ENCODE results near the gene SFXN3.

Gene SFXN3

GRCh38 chr10:101056365-101057151 lies 25.5 kb downstream of the SFXN3 start:
- Histone ChIP-seq H3K27me3 (peaks cover 0 to 12% of the 10 kb centered on the region in 2 donors), H3K9me3 (no peaks in the 10 kb centered on the region), H3K36me3 (no peaks in the 10 kb centered on the region), H3K4me1 (peaks cover 0 to 11% (median 9%) of the 10 kb centered on the region in 4 donors), H3K4me3 (no peak overlapping the region), H3K27ac (no peak overlapping the region)
- no peak for TF ChIP-seq CTCF (IDR thresholded peaks at IDR 0.05)
- DNase-seq: no peak
- intact Hi-C loops (cut with DNase I; ENCODE audit: low total_unique reads): no loop called here

GRCh38 chr10:101060036-101060950 lies 29.3 kb downstream of the SFXN3 start:
- Histone ChIP-seq H3K9me3 (no peaks in the 10 kb centered on the region), H3K27me3 (no peaks in the 10 kb centered on the region), H3K4me1 (peaks cover 5 to 44% (median 32%) of the 10 kb centered on the region in 4 donors), H3K4me3 (peak overlapping the region; percentile 65 to 85), H3K27ac (peak overlapping the region; percentile 95 to 97), H3K36me3 (no peaks in the 10 kb centered on the region)
- intact Hi-C loops (cut with DNase I; ENCODE audit: low total_unique reads): loop anchor here (10.0 kb wide), 1 partner anchor 995 kb away; the partner anchor contains the start of gene ARMH3
- TF ChIP-seq CTCF (IDR thresholded peaks at IDR 0.05): peak; percentile 83 to 85
- peak; percentile 93 to 97 for DNase-seq

- Histone ChIP-seq H3K27me3 (no peaks in the 10 kb centered on the region), H3K9me3 (no peaks in the 10 kb centered on the region), H3K4me3 (peak overlapping the region; percentile 65 to 85), H3K4me1 (peaks cover 5 to 51% (median 38%) of the 10 kb centered on the region in 4 donors), H3K36me3 (no peaks in the 10 kb centered on the region), H3K27ac (peak overlapping the region; percentile 95 to 97)
- DNase-seq: peak; percentile 92 to 98
- no peak for TF ChIP-seq CTCF (IDR thresholded peaks at IDR 0.05)
- intact Hi-C loops (cut with DNase I; ENCODE audit: low total_unique reads): loop anchor here (10.0 kb wide), 1 partner anchor 994 kb away; the partner anchor contains the start of gene ARMH3
These were observed 30.1 kb downstream of the SFXN3 start for GRCh38 chr10:101060951-101061623.

- peaks cover 5 to 57% (median 42%) of the 10 kb centered on the region in 4 donors for H3K4me1 ChIP-seq
- no peaks in the 10 kb centered on the region for H3K36me3 ChIP-seq
- no peaks in the 10 kb centered on the region for H3K27me3 ChIP-seq
- intact Hi-C loops (cut with DNase I; ENCODE audit: low total_unique reads): loop anchor here (10.0 kb wide), 1 partner anchor 993 kb away; the partner anchor contains the start of gene ARMH3
- peak within 1 kb of the TSS; percentile 95 to 97 for H3K27ac ChIP-seq
- no peaks in the 10 kb centered on the region for H3K9me3 ChIP-seq
- DNase-seq: peak; percentile 60 to 89
- no peak for TF ChIP-seq CTCF (IDR thresholded peaks at IDR 0.05)
- H3K4me3 ChIP-seq: peak within 1 kb of the TSS; percentile 65 to 85
These were observed 30.7 kb downstream of the SFXN3 start, which contains the start of gene KAZALD1 for GRCh38 chr10:101061624-101062231. KAZALD1 (plus strand) TSS chr10:101061989; CDS start chr10:101062593, 604 bp downstream.

Data from tibial artery (tissue), 4 donors.